Measurements from ENCODE around the gene CA10. TPM values are rescaled to one million over a fixed set of nuclear protein-coding genes. Genes with fewer than 3 reads are reported as not detected.

The CA10 gene
- total RNA-seq, 1 experiment from 2014 or later: 0.46 TPM

DNA sequence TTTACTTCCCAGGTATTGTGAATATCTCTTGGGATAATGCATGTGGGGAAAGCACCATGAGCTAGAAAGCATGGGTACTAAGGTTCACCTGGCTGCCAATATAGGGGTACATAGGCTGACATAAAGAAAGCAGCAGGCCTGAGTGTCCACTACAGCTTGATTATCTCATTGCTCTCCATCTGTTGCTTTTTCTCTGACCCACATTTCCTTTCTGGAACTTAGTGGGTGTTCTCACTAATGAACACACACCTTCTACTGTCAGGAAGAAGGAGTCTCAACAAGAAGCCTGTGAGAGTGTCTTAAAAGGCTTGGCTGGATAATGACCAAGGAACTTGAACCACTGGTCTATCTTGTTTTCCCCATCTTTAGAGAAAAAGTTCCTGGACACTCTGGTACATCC is 62.5 kb downstream of the CA10 start:
- H3K27me3 ChIP-seq (ENCODE audit: insufficient read depth, low read length): no peaks in the 10 kb centered on the region
- no peaks in the 10 kb centered on the region for H3K23me2 ChIP-seq (ENCODE audit: insufficient read length, low read depth, low read length, poor library complexity, severe bottlenecking)
- H3K23ac ChIP-seq (ENCODE audit: insufficient read length, low read depth, low read length): no peak overlapping the region
- no peak overlapping the region for H2BK12ac ChIP-seq (ENCODE audit: insufficient read length, low read depth, low read length)
- H4K8ac ChIP-seq (replicated peaks; ENCODE audit: insufficient read length, low read depth, low read length): no peak overlapping the region
- Mint-ChIP-seq H3K27ac (no peak overlapping the region), H3K36me3 (ENCODE audit: insufficient read depth in 1 of 3, low read depth in 3 of 3) (no peaks in the 10 kb centered on the region), H3K4me3 (no peak overlapping the region), H3K9me3 (no peaks in the 10 kb centered on the region), H3K4me1 (no peaks in the 10 kb centered on the region), H3K27me3 (ENCODE audit: low read depth) (no peaks in the 10 kb centered on the region; the same call in 1 of the 2 replicates)
- H3K79me2 ChIP-seq (ENCODE audit: insufficient read depth, low read length): no peaks in the 10 kb centered on the region
- no peak overlapping the region for H4K91ac ChIP-seq (ENCODE audit: insufficient read length, low read depth, low read length)
- no peak overlapping the region for H2BK20ac ChIP-seq (ENCODE audit: low read depth, low read length, poor library complexity, severe bottlenecking)
- no peak overlapping the region for H2BK15ac ChIP-seq (ENCODE audit: low read depth, low read length)
- H3K79me1 ChIP-seq (ENCODE audit: insufficient read depth, low read depth, low read length, poor library complexity, severe bottlenecking): no peaks in the 10 kb centered on the region
- H3K56ac ChIP-seq (ENCODE audit: insufficient read length, low read depth, low read length): no peak overlapping the region
- no peaks in the 10 kb centered on the region; the same call in 1 of the 2 replicates for H3K4me1 ChIP-seq (ENCODE audit: insufficient read depth, low read length)
- H2BK5ac ChIP-seq (ENCODE audit: insufficient read length, low read length): no peak overlapping the region
- TF ChIP-seq, protein P1, sequence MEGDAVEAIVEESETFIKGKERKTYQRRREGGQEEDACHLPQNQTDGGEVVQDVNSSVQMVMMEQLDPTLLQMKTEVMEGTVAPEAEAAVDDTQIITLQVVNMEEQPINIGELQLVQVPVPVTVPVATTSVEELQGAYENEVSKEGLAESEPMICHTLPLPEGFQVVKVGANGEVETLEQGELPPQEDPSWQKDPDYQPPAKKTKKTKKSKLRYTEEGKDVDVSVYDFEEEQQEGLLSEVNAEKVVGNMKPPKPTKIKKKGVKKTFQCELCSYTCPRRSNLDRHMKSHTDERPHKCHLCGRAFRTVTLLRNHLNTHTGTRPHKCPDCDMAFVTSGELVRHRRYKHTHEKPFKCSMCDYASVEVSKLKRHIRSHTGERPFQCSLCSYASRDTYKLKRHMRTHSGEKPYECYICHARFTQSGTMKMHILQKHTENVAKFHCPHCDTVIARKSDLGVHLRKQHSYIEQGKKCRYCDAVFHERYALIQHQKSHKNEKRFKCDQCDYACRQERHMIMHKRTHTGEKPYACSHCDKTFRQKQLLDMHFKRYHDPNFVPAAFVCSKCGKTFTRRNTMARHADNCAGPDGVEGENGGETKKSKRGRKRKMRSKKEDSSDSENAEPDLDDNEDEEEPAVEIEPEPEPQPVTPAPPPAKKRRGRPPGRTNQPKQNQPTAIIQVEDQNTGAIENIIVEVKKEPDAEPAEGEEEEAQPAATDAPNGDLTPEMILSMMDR (conservative IDR thresholded peaks at IDR 0.05): no peak
- H2BK120ac ChIP-seq (ENCODE audit: low read depth, low read length, poor library complexity, severe bottlenecking): no peak overlapping the region
- H3K9ac ChIP-seq (ENCODE audit: extremely low read depth, insufficient read length, low read length): no peak overlapping the region
- H3K9me3 ChIP-seq (ENCODE audit: control insufficient read depth, low read depth, low read length): no peaks in the 10 kb centered on the region
- no peak overlapping the region for H2AK5ac ChIP-seq (ENCODE audit: insufficient read length, low read length)
- H3K27ac ChIP-seq (ENCODE audit: insufficient read length, low read depth, low read length): no peak overlapping the region
- no peak overlapping the region for H3K4me2 ChIP-seq (ENCODE audit: insufficient read depth, insufficient read length, low read length)
- no peak for DNase-seq
- H3K18ac ChIP-seq (ENCODE audit: insufficient read length, low read depth, low read length): no peak overlapping the region
- H3K4ac ChIP-seq (ENCODE audit: low read depth, low read length): no peak overlapping the region
- no peak overlapping the region for H3K14ac ChIP-seq (ENCODE audit: insufficient read depth, low read length)
- no peak overlapping the region for H4K5ac ChIP-seq (ENCODE audit: insufficient read length, low read depth, low read length)
- H2AFZ ChIP-seq (ENCODE audit: low read length): no peak overlapping the region
- no peaks in the 10 kb centered on the region for H4K20me1 ChIP-seq (ENCODE audit: control insufficient read depth, insufficient read depth, insufficient read length)
- no peak overlapping the region for H3T11ph ChIP-seq (ENCODE audit: low read length)

Data from H9 (cell line).